ENCODE data around the gene EP400. TPM values are rescaled to one million over a fixed set of nuclear protein-coding genes. Genes with fewer than 3 reads are reported as not detected.

The EP400 gene
- total RNA-seq, 4 donors from 2014 or later: 20.5 to 33.7 (median 23.4) TPM

GRCh38 chr12:132053338-132054330 lies 103.9 kb downstream of the EP400 start:
- no peak for TF ChIP-seq CTCF (IDR thresholded peaks at IDR 0.05; ENCODE audit: low read depth)

DNA sequence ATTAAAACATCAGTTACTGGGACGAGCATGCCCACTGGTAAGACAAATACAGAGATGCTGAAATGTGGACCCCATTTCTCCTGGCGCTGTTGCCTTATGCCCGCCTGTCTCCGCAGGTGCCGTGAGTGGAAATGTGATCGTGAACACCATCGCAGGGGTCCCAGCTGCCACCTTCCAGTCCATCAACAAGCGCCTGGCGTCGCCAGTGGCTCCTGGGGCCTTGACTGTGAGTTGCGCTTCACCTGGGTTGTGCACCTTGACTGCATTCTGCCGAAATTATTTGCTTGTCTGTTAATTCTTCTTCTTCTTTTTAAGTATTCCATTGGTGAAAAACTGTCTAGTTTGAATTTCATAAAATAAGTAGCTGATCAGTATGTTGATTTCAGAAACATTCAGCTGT lies 105.2 kb downstream of the EP400 start:
- no peak for TF ChIP-seq CTCF (IDR thresholded peaks at IDR 0.05; ENCODE audit: low read depth)

GRCh38 chr12:132055535-132056096 lies 105.9 kb downstream of the EP400 start:
- no peak for TF ChIP-seq CTCF (IDR thresholded peaks at IDR 0.05; ENCODE audit: low read depth)

DNA sequence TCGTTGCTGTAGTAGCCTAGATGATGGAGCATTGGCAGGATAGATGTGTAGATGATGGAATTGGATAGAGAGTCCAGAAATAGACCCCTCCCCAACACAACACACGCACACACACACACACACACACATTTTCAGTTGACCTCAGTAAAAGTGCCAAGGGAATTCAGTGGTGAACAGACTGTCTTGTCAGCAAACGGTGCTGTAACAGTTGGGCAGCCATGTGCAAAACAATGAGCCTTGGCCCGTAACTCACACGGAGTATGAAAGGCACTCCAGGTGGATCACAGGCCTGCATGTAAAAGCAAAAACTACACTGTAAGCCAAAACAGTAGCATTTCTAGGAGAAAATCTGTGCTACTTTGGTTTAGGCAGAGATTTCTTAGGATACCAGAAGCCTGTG lies 106.6 kb downstream of the EP400 start:
- TF ChIP-seq CTCF (IDR thresholded peaks at IDR 0.05; ENCODE audit: low read depth): no peak

DNA sequence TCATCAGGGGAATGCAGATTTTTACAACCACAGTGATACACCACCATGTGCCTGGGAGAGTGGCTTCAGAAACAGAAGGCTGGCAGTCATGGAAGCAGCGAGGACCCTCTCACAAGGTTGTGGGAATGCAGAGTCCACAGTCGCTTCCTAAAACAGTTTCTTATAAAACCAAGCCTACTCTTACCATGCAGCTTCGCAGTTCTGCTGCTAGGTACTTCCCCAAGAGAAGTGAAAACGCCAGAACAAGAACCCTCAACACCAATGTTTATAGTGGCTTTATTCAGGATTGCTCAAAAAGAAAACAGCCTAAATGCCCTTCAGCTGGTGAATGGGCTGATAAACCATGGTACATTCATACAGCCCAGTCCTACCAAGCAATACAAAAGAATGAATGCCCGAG lies 107.2 kb downstream of the EP400 start:
- TF ChIP-seq CTCF (IDR thresholded peaks at IDR 0.05; ENCODE audit: low read depth): no peak

- no peak for TF ChIP-seq CTCF (IDR thresholded peaks at IDR 0.05; ENCODE audit: low read depth)
Observed at GRCh38 chr12:132057691-132058090, 107.9 kb downstream of the EP400 start.

- no peak for TF ChIP-seq CTCF (IDR thresholded peaks at IDR 0.05; ENCODE audit: low read depth)
Observed at GRCh38 chr12:132061197-132061596, 111.5 kb downstream of the EP400 start.
